Endothelial cell of umbilical vein (primary cell): ENCODE results near the gene OLFM2. TPM values are rescaled to one million over a fixed set of nuclear protein-coding genes. Genes with fewer than 3 reads are reported as not detected.

Experiments
- BruUV-seq: library from RNA; stranded (reverse); fragments of 400-500 nt; replicated peaks from 2 replicates; lab custom pipeline; 2021; lab: Mats Ljungman, UMichigan
- CTCF ChIA-PET: fragments of 300-600, 350-600 bp; sonication (Branson Sonifier 250); formaldehyde crosslinking; loops from one replicate; lab custom pipeline; 2021; ENCODE audit warnings: antibody characterized with exemption, inconsistent platforms; lab: Charles Lee
- POLR2A ChIA-PET: fragments of 300-600, 350-600 bp; sonication (Branson Sonifier 250); formaldehyde crosslinking; loops from one replicate; lab custom pipeline; 2021; ENCODE audit warnings: antibody characterized with exemption, inconsistent platforms; lab: Charles Lee
- DNase-seq: peaks from one replicate; pipeline ENCODE4 v3.0.0-alpha.2; 2011; ENCODE audit warnings: low read depth, low spot score
- FAIRE-seq: peaks from 2 replicates; lab custom pipeline; 2011; peaks lifted over from hg19 to GRCh38; lab: Jason Lieb, UNC
- H2AFZ ChIP-seq: 2 replicates; pipeline ENCODE4 v1.6.0; 2012; ENCODE audit warnings: low read depth, low read length, control low read depth, inconsistent platforms
- H3K27ac ChIP-seq: 2 replicates; pipeline ENCODE4 v1.5.1; 2011; ENCODE audit warnings: low read depth, mild to moderate bottlenecking, control low read depth, low read length, moderate library complexity; ENCODE audit not compliant: insufficient read depth
- H3K27me3 ChIP-seq, 2 experiments: 2 replicates each; pipeline versions ENCODE4 v1.6.0 to v1.6.1; 2011; ENCODE audit warnings: low read length in 2 of 2, mixed read lengths in 1 of 2; ENCODE audit not compliant: control insufficient read depth in 2 of 2, insufficient read depth in 2 of 2
- H3K36me3 ChIP-seq, 2 experiments: 2 replicates in 1 of 2; 3 replicates in 1 of 2; pipeline ENCODE4 v1.5.1; 2011; ENCODE audit warnings: low read length in 2 of 2, mild to moderate bottlenecking in 1 of 2, moderate library complexity in 1 of 2; ENCODE audit not compliant: control insufficient read depth in 2 of 2, insufficient read depth in 2 of 2; ENCODE audit errors: extremely low read depth in 1 of 2
- H3K4me1 ChIP-seq: 3 replicates; pipeline ENCODE4 v1.5.1; 2011; ENCODE audit warnings: mild to moderate bottlenecking, low read length; ENCODE audit not compliant: control insufficient read depth, insufficient read depth; ENCODE audit errors: extremely low read depth
- H3K4me2 ChIP-seq: 2 replicates; pipeline ENCODE4 v1.6.1; 2011; ENCODE audit warnings: low read length, control low read depth, mixed read lengths; ENCODE audit not compliant: insufficient read depth
- H3K4me3 ChIP-seq, 3 experiments: fragments of 200-600 bp in 1 of 3; sonication (generic), shearing (Covaris generic) in 1 of 3; replicated peaks in 1 of 3; 2 replicates each; pipeline ENCODE4 v1.5.1; 2011 to 2016; ENCODE audit warnings: control low read depth in 3 of 3, low read length in 3 of 3, mild to moderate bottlenecking in 2 of 3, inconsistent platforms in 1 of 3, low read depth in 1 of 3, moderate library complexity in 1 of 3; ENCODE audit not compliant: insufficient read depth in 1 of 3
- H3K79me2 ChIP-seq: 2 replicates; pipeline ENCODE4 v1.6.0; 2012; ENCODE audit warnings: low read length, inconsistent platforms; ENCODE audit not compliant: control insufficient read depth, insufficient read depth
- H3K9ac ChIP-seq: replicated peaks from 2 replicates; pipeline ENCODE3; 2011; ENCODE audit warnings: low read length, control low read depth; ENCODE audit not compliant: insufficient read depth; ENCODE audit errors: extremely low read depth
- H3K9me1 ChIP-seq: replicated peaks from 3 replicates; pipeline ENCODE4 v1.6.0; 2011; ENCODE audit warnings: mild to moderate bottlenecking, low read length; ENCODE audit not compliant: control insufficient read depth, insufficient read depth; ENCODE audit errors: extremely low read depth
- H3K9me3 ChIP-seq: replicated peaks from 2 replicates; pipeline ENCODE4 v1.5.1; 2012; ENCODE audit warnings: low read length, inconsistent platforms; ENCODE audit not compliant: control insufficient read depth, insufficient read depth
- H4K20me1 ChIP-seq: replicated peaks from 2 replicates; pipeline ENCODE3; 2011; ENCODE audit warnings: mild to moderate bottlenecking, low read length; ENCODE audit not compliant: control insufficient read depth, insufficient read depth; ENCODE audit errors: extremely low read depth
- EZH2 ChIP-seq: IDR thresholded peaks from 2 replicates; pipeline ENCODE4 v1.6.1; 2012; ENCODE audit warnings: borderline replicate concordance, low read depth, mild to moderate bottlenecking, moderate library complexity, low read length, inconsistent platforms; ENCODE audit not compliant: severe bottlenecking
- FOS ChIP-seq: IDR thresholded peaks from 2 replicates; pipeline ENCODE4 v1.6.1; 2011; ENCODE audit warnings: mild to moderate bottlenecking, low read length, moderate library complexity, borderline replicate concordance; ENCODE audit not compliant: insufficient read depth
- GATA2 ChIP-seq: IDR thresholded peaks from 2 replicates; pipeline ENCODE4 v1.7.0; 2011; ENCODE audit warnings: low read depth, mild to moderate bottlenecking, moderate library complexity, mixed read lengths, low read length; ENCODE audit not compliant: insufficient read length, insufficient read depth
- JUN ChIP-seq: IDR thresholded peaks from 2 replicates; pipeline ENCODE4 v1.6.1; 2011; ENCODE audit warnings: borderline replicate concordance, low read depth; ENCODE audit not compliant: insufficient read length, insufficient read depth
- MYC ChIP-seq: IDR thresholded peaks from one replicate; pipeline ENCODE4 v1.6.1; 2011; ENCODE audit warnings: mild to moderate bottlenecking, low read depth, low read length
- POLR2A ChIP-seq: IDR thresholded peaks from 2 replicates; pipeline ENCODE4 v1.6.1; 2012; ENCODE audit warnings: low read depth, mild to moderate bottlenecking, control low read depth, low read length
- POLR2AphosphoS5 ChIP-seq: IDR thresholded peaks from 2 replicates; pipeline ENCODE4 v1.6.1; 2012; ENCODE audit warnings: low read depth, mild to moderate bottlenecking, control low read depth, low read length, moderate library complexity; ENCODE audit not compliant: insufficient read depth
- dilution Hi-C: fragments of 300-500 bp; cut with MboI; formaldehyde crosslinking; loops from one replicate; pipeline ENCODE4 v1.15.0; 2019; ENCODE audit warnings: low sequenced_read_pairs; ENCODE audit not compliant: extremely low pct_ligation_motif_present
- intact Hi-C: fragments of 100-400 bp; cut with micrococcal nuclease; formaldehyde crosslinking; loops from one replicate; pipeline ENCODE4 v1.10.0; 2022
- polyA plus RNA-seq, 4 experiments: library from polyadenylated mRNA; depleted of rRNA in 3 of 4; stranded (reverse) in 3 of 4; unstranded in 1 of 4; fragments of >200 nt; gene quantifications; 2 replicates each; pipeline versions ENCODE4 v1.2.1 to v1.2.3, GENCODE V29; 2011 to 2012; ENCODE audit warnings: missing spikeins in 1 of 4
- total RNA-seq: library from RNA; stranded (reverse); gene quantifications from 2 replicates; pipeline ENCODE4 v1.2.3, GENCODE V29; 2021
- TF ChIP-seq, protein P1 (sequence below): IDR thresholded peaks from 2 replicates; pipeline ENCODE4 v1.6.1; 2011; ENCODE audit not compliant: insufficient read depth, insufficient read length
- TF ChIP-seq, protein P2 (sequence below), 2 donors: IDR thresholded peaks; 1 replicate in 1 of 2; 2 replicates in 1 of 2; pipeline ENCODE4 v1.5.1; 2011; ENCODE audit warnings: low read length in 2 of 2, mild to moderate bottlenecking in 2 of 2, moderate library complexity in 2 of 2, control low read depth in 1 of 2, inconsistent platforms in 1 of 2, low read depth in 1 of 2; ENCODE audit not compliant: insufficient read depth in 1 of 2; ENCODE audit errors: extremely low read depth in 1 of 2

Gene OLFM2
- total and polyA plus RNA-seq, 2 donors (not counting 3 experiments of a cell fraction or from before 2014, with no cell fraction given), result 0.91 to 1.9 TPM

DNA sequence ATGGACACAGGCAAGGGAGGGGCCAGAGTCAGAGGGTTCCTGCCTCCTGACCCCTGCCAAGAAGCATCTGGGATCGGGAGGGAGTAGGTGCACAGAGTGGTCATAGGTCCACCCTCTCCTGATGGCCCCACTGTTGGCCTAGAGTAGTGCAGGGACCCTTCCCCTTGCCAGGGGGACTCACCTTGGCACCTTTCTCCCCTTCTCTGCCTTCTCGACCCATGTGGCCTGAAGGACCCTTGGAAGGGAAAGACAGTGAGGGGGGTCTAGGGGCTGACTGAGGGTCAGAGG is 33.3 kb upstream of the OLFM2 start:
- no peak overlapping the region for H3K4me3 ChIP-seq
- TF ChIP-seq, protein P1, sequence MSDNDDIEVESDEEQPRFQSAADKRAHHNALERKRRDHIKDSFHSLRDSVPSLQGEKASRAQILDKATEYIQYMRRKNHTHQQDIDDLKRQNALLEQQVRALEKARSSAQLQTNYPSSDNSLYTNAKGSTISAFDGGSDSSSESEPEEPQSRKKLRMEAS, result no peak
- TF ChIP-seq JUN (no peak), POLR2AphosphoS5 (no peak), POLR2A (no peak), FOS (no peak), GATA2 (no peak), EZH2 (no peak), MYC (no peak)
- TF ChIP-seq, protein P2, sequence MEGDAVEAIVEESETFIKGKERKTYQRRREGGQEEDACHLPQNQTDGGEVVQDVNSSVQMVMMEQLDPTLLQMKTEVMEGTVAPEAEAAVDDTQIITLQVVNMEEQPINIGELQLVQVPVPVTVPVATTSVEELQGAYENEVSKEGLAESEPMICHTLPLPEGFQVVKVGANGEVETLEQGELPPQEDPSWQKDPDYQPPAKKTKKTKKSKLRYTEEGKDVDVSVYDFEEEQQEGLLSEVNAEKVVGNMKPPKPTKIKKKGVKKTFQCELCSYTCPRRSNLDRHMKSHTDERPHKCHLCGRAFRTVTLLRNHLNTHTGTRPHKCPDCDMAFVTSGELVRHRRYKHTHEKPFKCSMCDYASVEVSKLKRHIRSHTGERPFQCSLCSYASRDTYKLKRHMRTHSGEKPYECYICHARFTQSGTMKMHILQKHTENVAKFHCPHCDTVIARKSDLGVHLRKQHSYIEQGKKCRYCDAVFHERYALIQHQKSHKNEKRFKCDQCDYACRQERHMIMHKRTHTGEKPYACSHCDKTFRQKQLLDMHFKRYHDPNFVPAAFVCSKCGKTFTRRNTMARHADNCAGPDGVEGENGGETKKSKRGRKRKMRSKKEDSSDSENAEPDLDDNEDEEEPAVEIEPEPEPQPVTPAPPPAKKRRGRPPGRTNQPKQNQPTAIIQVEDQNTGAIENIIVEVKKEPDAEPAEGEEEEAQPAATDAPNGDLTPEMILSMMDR (IDR thresholded peaks at IDR 0.05; ENCODE audit: extremely low read depth in 1 of 2, insufficient read depth in 1 of 2, low read depth in 1 of 2, low read length in 2 of 2), result no peak
- no peaks in the 10 kb centered on the region for H3K9me1 ChIP-seq
- no peaks in the 10 kb centered on the region for H4K20me1 ChIP-seq
- no peaks in the 10 kb centered on the region for H3K36me3 ChIP-seq
- DNase-seq, result no peak
- H3K27ac ChIP-seq, result no peak overlapping the region
- intact Hi-C loops, result no loop called here
- no peak overlapping the region for H2AFZ ChIP-seq
- H3K79me2 ChIP-seq, result no peaks in the 10 kb centered on the region
- H3K27me3 ChIP-seq, result peaks cover 6 to 8% of the 10 kb centered on the region in 2 experiments
- CTCF ChIA-PET, result no interaction called here
- no peaks in the 10 kb centered on the region for H3K4me1 ChIP-seq
- no TSS peak for BruUV-seq
- POLR2A ChIA-PET, result no interaction called here
- H3K9me3 ChIP-seq, result no peaks in the 10 kb centered on the region
- H3K9ac ChIP-seq, result no peak overlapping the region
- dilution Hi-C loops, result no loop called here
- no peak for FAIRE-seq
- no peak overlapping the region for H3K4me2 ChIP-seq
